ENCODE results near the gene PLEKHS1. TPM values are rescaled to one million over a fixed set of nuclear protein-coding genes. Genes with fewer than 3 reads are reported as not detected.
"Not testable (repeated sequence)": the region's sequence is repeated elsewhere in the genome, so short reads cannot be mapped to it uniquely, and the experiment has no call there.

The PLEKHS1 gene
- total and polyA plus RNA-seq, 4 donors = under 0.01 TPM; not detected in 3

- not testable (repeated sequence) for H3K27me3 ChIP-seq (ENCODE audit: control insufficient read depth in 4 of 4, insufficient read depth in 4 of 4, low read length in 3 of 4); H3K4me3 ChIP-seq (ENCODE audit: low read depth in 1 of 3, low read length in 3 of 3); DNase-seq (ENCODE audit: low spot score); H3K9me3 ChIP-seq (ENCODE audit: control insufficient read depth in 4 of 4, low read length in 3 of 4); H3K27ac ChIP-seq (ENCODE audit: low read depth in 1 of 2, low read length in 2 of 2); H3K9ac ChIP-seq (ENCODE audit: low read depth in 1 of 2, low read length in 2 of 2); H3K36me3 ChIP-seq (ENCODE audit: control insufficient read depth in 4 of 4, insufficient read depth in 3 of 4, low read depth in 1 of 4, low read length in 3 of 4); H3K4me1 ChIP-seq (ENCODE audit: control insufficient read depth in 4 of 4, insufficient read depth in 4 of 4, low read length in 3 of 4)
- WGBS = 95% methylated on average over 10 of the region's 10 CpGs
These were observed 77.1 kb downstream of the PLEKHS1 start for GRCh38 chr10:113828567-113828966.

Small RNA genes lying within 50 kb of the gene (small RNA-seq; reads per million reads assigned to genes)
- gene RF00560 = not detected

Other genes with a start within 250 kb of the PLEKHS1 start
- 100 to 1,000 TPM; 147 to 247 TPM for gene HABP2, start 198.6 kb upstream of the PLEKHS1 start, total RNA-seq
- gene HABP2, start 198.6 kb upstream of the PLEKHS1 start, polyA plus RNA-seq = 100 to 1,000 TPM; 109 to 259 TPM
- under 1 TPM; 0.05 to 0.08 TPM for gene NRAP, start 87.6 kb upstream of the PLEKHS1 start, total RNA-seq
- under 1 TPM; 0.12 to 0.13 TPM for gene NRAP, start 87.6 kb upstream of the PLEKHS1 start, polyA plus RNA-seq
- gene CASP7, start 71.8 kb upstream of the PLEKHS1 start, total RNA-seq = 10 to 100 TPM in 1 of 2 donors, 1 to 10 TPM in 1; 8.8 to 25.0 TPM
- 10 to 100 TPM in 1 of 2 donors, 1 to 10 TPM in 1; 9.9 to 12.9 TPM for gene CASP7, start 71.8 kb upstream of the PLEKHS1 start, polyA plus RNA-seq
- 10 to 100 TPM in 1 of 2 donors, 1 to 10 TPM in 1; 7.9 to 11.3 TPM for gene DCLRE1A, start 102.4 kb downstream of the PLEKHS1 start, total RNA-seq
- 1 to 10 TPM; 1.9 to 4.9 TPM for gene DCLRE1A, start 102.4 kb downstream of the PLEKHS1 start, polyA plus RNA-seq
- gene NHLRC2, start 103.0 kb downstream of the PLEKHS1 start, total RNA-seq = 10 to 100 TPM in 1 of 2 donors, 1 to 10 TPM in 1; 9.3 to 14.2 TPM
- gene NHLRC2, start 103.0 kb downstream of the PLEKHS1 start, polyA plus RNA-seq = 1 to 10 TPM; 2.3 to 5.4 TPM

All from liver (tissue), 10 donors.